Muscle layer of colon (tissue), 2 donors: ENCODE measurements around the gene ZPBP2.
"Not testable (repeated sequence)": the region's sequence is repeated elsewhere in the genome, so short reads cannot be mapped to it uniquely, and the experiment has no call there.

ENCODE experiments used
- H3K27ac ChIP-seq: one replicate; pipeline ENCODE4 v1.7.0; 2013; ENCODE audit warnings: low read depth, mild to moderate bottlenecking, low read length, moderate library complexity
- H3K27me3 ChIP-seq, 2 donors: one replicate each; pipeline ENCODE4 v1.7.0; 2013; ENCODE audit warnings: low read length in 2 of 2, mild to moderate bottlenecking in 2 of 2; ENCODE audit not compliant: insufficient read depth in 2 of 2, control insufficient read depth in 1 of 2
- H3K36me3 ChIP-seq: one replicate; pipeline ENCODE4 v1.7.0; 2013; ENCODE audit warnings: mild to moderate bottlenecking, low read length; ENCODE audit not compliant: insufficient read depth
- H3K4me1 ChIP-seq: one replicate; pipeline ENCODE4 v1.7.0; 2013; ENCODE audit warnings: mild to moderate bottlenecking, low read length; ENCODE audit not compliant: insufficient read depth
- H3K4me3 ChIP-seq, 2 donors: one replicate each; pipeline ENCODE4 v1.7.0; 2013; ENCODE audit warnings: low read length in 2 of 2, low read depth in 1 of 2, mild to moderate bottlenecking in 1 of 2, moderate library complexity in 1 of 2
- H3K9ac ChIP-seq: one replicate; pipeline ENCODE4 v1.7.0; 2013; ENCODE audit warnings: low read length
- H3K9me3 ChIP-seq: one replicate; pipeline ENCODE4 v1.7.0; 2013; ENCODE audit warnings: mild to moderate bottlenecking, low read length
- donor health status: abdominal sarcoma.
- donor health status: Adenocarcinoma of cecum.

Gene ZPBP2

DNA sequence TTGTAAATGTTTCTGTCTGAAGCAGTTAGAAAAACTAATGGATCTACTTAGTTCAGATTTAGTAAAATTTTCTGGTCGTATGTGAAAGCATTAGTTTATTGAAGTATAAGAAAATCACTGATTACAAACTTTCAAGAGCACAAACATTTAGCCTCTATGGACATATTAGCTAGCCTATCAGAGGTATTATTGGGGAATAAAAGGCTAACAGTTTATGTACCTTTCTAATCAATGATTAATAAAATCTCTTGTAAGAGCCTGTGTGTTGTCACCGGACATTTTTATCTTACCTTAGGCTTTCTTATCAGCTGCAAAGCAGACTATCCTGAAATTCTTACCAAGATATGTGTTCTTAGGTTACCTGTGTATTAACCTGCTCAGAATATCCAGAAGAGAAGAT lies 21.2 kb downstream of the ZPBP2 start:
- no peaks in the 10 kb centered on the region for H3K27me3 ChIP-seq
- H3K27ac ChIP-seq, result no peak overlapping the region
- H3K9ac ChIP-seq, result no peak overlapping the region
- H3K9me3 ChIP-seq, result no peaks in the 10 kb centered on the region
- H3K4me3 ChIP-seq, result no peak overlapping the region
- H3K36me3 ChIP-seq, result no peaks in the 10 kb centered on the region
- no peaks in the 10 kb centered on the region for H3K4me1 ChIP-seq

GRCh38 chr17:39894681-39895376 lies 26.8 kb downstream of the ZPBP2 start:
- no peak overlapping the region for H3K27ac ChIP-seq
- H3K27me3 ChIP-seq, result no peaks in the 10 kb centered on the region
- H3K36me3 ChIP-seq, result no peaks in the 10 kb centered on the region
- H3K4me3 ChIP-seq, result no peak overlapping the region
- H3K4me1 ChIP-seq, result no peaks in the 10 kb centered on the region
- H3K9me3 ChIP-seq, result no peaks in the 10 kb centered on the region
- no peak overlapping the region for H3K9ac ChIP-seq

DNA sequence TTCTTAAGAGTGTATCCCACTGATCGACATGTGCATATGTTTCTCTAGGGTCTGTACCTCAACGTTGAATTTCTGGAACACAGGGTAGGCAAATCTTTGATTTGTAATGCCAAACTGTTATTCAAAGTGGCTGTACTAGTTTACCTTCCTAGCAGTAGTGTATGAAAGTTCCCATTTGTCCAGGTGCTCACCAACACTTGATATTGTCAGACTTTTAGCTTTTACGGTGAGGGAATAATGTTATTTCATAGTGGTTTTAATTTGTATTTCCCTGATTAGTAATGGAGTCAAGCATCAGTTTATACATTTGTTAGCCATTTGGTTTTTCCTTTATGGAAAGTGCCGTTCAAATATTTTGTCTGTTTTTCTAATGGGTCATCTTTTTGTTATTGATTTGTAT lies 30.1 kb downstream of the ZPBP2 start:
- H3K9ac ChIP-seq, result no peak overlapping the region
- no peak overlapping the region for H3K27ac ChIP-seq
- H3K36me3 ChIP-seq, result no peaks in the 10 kb centered on the region
- H3K27me3 ChIP-seq, result no peaks in the 10 kb centered on the region
- no peaks in the 10 kb centered on the region for H3K9me3 ChIP-seq
- no peaks in the 10 kb centered on the region for H3K4me1 ChIP-seq
- H3K4me3 ChIP-seq, result no peak overlapping the region

DNA sequence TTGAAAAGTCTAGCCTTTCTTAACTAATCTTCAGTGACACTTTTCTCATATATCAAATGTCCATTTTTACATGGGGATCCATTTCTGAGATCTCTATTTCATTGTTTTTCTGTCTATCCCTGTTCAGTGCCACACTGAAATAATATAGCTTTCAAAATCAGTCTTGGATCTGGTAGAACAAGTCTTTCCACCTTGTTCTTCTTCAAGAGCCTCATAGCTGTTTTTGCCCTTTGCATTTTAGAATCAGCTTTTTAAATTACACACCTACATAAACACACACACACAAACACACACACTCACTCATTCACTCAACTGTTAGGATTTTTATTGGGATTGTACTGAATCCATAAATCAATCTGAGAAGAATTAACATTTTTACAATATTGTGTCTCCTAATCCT lies 31.2 kb downstream of the ZPBP2 start:
- Histone ChIP-seq H3K36me3 (no peaks in the 10 kb centered on the region), H3K9me3 (no peaks in the 10 kb centered on the region), H3K4me3 (no peak overlapping the region), H3K27me3 (no peaks in the 10 kb centered on the region), H3K27ac (no peak overlapping the region), H3K4me1 (no peaks in the 10 kb centered on the region), H3K9ac (no peak overlapping the region)

GRCh38 chr17:39902027-39902426 lies 34.0 kb downstream of the ZPBP2 start:
- H3K27me3 ChIP-seq, H3K4me3 ChIP-seq, H3K9ac ChIP-seq, H3K4me1 ChIP-seq, H3K27ac ChIP-seq, H3K9me3 ChIP-seq, H3K36me3 ChIP-seq: not testable (repeated sequence)

DNA sequence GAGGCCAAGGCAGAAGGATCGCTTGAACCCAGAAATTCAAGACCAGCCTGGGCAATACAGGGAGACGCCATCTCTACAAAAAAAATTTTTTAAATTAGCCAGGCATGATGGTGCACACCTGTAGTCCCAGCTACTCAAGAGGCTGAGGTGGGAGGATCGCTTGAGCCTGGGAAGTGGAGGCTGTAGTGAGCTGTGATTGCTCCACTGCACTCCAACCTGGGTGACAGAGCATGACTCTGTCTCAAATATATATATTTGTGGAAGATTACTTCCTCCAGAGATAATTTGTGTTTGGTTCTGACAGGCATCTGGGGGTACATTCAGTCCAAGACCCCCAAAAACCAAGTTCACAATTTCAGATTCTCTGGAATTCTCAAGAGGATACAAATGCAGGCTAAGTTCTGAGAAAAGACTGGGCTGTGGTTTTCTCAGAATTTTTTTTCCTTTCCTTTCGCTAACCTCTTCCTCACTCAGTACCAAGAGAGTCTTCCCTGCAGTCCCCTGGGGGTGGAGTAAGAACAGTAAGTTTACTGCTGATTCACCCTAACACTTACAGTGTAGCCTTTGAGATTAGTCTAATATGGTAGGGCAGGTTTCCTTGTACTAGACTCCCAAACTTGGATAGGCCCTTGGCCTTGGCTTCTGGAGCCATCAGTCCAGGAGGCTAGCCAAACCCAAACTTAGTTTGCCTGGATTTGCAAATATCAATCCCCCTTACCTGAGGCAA lies 35.3 kb downstream of the ZPBP2 start:
- no peak overlapping the region for H3K9ac ChIP-seq
- no peaks in the 10 kb centered on the region for H3K27me3 ChIP-seq
- no peak overlapping the region for H3K27ac ChIP-seq
- H3K4me3 ChIP-seq, result no peak overlapping the region
- no peaks in the 10 kb centered on the region for H3K9me3 ChIP-seq
- H3K36me3 ChIP-seq, result no peaks in the 10 kb centered on the region
- H3K4me1 ChIP-seq, result no peaks in the 10 kb centered on the region

DNA sequence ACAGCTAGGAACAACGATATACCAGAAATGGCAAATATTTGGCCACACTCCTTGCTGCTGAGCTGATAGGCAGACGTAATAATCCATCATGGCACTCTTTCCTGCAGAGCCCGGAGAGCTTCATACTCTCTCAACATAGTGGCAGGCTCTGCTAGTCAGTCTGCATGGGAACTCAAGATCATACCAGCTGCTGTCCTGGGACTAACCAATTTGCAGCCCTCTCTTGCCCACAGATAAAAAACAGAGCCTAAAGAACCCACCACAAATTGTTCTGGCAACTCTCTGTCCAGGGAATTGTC lies 36.9 kb downstream of the ZPBP2 start:
- no peaks in the 10 kb centered on the region for H3K4me1 ChIP-seq
- no peaks in the 10 kb centered on the region for H3K36me3 ChIP-seq
- no peak overlapping the region for H3K9ac ChIP-seq
- H3K27me3 ChIP-seq, result no peaks in the 10 kb centered on the region
- no peak overlapping the region for H3K4me3 ChIP-seq
- no peak overlapping the region for H3K27ac ChIP-seq
- no peaks in the 10 kb centered on the region for H3K9me3 ChIP-seq

GRCh38 chr17:39908789-39909352 lies 40.9 kb downstream of the ZPBP2 start:
- Histone ChIP-seq H3K4me1 (no peaks in the 10 kb centered on the region), H3K4me3 (no peak overlapping the region), H3K9me3 (no peaks in the 10 kb centered on the region), H3K9ac (no peak overlapping the region), H3K27ac (no peak overlapping the region), H3K36me3 (peaks cover 6% of the 10 kb centered on the region), H3K27me3 (no peaks in the 10 kb centered on the region)

DNA sequence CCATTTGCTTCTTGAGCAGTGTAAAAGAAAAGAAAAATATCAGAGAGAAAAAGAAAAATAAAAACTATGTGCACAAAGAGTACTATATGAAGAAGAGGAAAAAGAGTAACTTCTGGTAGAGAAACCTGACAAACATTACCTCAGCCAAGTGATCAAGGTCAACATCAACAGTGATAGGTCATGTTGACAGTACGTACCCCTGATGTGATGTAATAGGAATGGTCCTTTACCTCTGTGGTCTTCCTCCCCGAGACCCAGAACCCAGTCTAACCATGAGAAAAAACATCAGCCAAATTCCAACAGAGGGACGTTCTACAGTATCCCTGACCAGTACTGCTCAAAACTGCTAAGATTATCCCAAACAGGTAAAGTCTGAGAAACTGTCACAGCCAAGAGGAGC lies 46.0 kb downstream of the ZPBP2 start:
- no peaks in the 10 kb centered on the region for H3K4me1 ChIP-seq
- H3K9ac ChIP-seq, result no peak overlapping the region
- H3K4me3 ChIP-seq, result no peak overlapping the region
- H3K36me3 ChIP-seq, result peaks cover 7% of the 10 kb centered on the region
- H3K27ac ChIP-seq, result no peak overlapping the region
- no peaks in the 10 kb centered on the region for H3K9me3 ChIP-seq
- H3K27me3 ChIP-seq, result no peaks in the 10 kb centered on the region

DNA sequence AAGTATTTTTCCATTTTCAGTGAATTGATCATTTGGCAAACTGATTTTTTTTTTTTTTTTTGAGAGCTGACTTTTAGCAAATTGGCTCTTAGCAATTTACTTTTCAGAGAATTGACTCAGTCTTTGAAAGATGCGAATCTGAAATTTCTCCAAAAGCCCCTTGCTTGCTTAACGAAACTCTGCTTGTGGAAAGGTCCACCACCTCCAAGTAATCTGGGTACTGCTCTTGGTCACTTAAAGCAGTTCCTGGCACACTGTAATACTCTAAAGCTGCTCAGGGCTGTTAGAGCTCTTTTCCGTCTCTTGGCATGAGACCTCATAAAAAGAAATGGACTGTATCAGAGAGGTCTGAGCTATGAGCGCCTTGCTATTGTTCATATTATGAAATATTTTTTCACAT lies 47.6 kb downstream of the ZPBP2 start:
- no peak overlapping the region for H3K9ac ChIP-seq
- no peaks in the 10 kb centered on the region for H3K4me1 ChIP-seq
- peaks cover 6% of the 10 kb centered on the region for H3K36me3 ChIP-seq
- H3K27ac ChIP-seq, result no peak overlapping the region
- H3K4me3 ChIP-seq, result no peak overlapping the region
- H3K27me3 ChIP-seq, result no peaks in the 10 kb centered on the region
- H3K9me3 ChIP-seq, result no peaks in the 10 kb centered on the region

DNA sequence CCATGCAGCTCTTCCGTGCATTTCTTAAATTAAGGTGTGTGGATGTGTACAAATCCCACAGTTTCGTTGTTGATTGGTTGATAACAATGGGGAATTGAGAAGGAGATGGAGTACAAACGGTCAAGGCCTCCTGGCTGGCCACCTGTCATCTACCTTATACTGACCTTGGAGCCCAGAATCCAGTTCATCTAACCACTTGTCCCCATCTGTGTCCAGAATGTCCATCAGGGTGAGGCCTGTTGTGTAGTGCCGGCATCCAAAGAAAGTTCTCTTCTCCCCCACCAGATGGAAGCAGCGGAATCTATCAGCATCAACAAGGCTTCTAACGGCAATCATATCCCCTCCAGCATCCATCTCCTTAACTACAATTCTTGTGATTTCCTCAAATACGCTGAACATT lies 48.9 kb downstream of the ZPBP2 start:
- Histone ChIP-seq H3K27ac (no peak overlapping the region), H3K9ac (no peak overlapping the region), H3K9me3 (no peaks in the 10 kb centered on the region), H3K36me3 (peaks cover 11% of the 10 kb centered on the region), H3K4me3 (no peak overlapping the region), H3K27me3 (no peaks in the 10 kb centered on the region), H3K4me1 (no peaks in the 10 kb centered on the region)
